NCI-H510A treated with DMSO at 0.1 percent for 48 hours (cell line): Measurements from ENCODE around the gene ACSM2B.
"Not testable (repeated sequence)": the region's sequence is repeated elsewhere in the genome, so short reads cannot be mapped to it uniquely, and the experiment has no call there.

Experiments
- DNase-seq: peaks from one replicate; lab custom pipeline; 2025; lab: John Stamatoyannopoulos, UW

Gene ACSM2B

DNA sequence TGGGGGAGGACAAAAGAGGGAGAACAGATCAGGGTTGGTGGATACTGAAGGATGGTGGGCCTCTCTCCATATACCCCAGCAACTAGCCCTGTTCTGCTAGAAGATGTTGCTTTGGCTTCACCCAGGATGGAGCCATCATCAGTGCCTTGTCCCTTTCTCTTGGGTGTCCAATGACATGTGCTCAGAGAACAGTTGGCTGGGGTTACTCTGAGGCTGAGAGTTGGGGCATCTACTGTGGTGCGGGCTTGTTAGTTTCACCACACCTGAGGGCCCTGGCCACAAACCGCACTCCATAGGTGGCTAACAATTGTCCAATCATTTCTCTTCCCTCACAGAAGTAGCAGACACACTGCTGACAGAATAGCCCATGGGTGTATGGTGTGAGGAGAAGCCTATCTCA, 18.9 kb upstream of the ACSM2B start:
- not testable (repeated sequence) for DNase-seq

DNA sequence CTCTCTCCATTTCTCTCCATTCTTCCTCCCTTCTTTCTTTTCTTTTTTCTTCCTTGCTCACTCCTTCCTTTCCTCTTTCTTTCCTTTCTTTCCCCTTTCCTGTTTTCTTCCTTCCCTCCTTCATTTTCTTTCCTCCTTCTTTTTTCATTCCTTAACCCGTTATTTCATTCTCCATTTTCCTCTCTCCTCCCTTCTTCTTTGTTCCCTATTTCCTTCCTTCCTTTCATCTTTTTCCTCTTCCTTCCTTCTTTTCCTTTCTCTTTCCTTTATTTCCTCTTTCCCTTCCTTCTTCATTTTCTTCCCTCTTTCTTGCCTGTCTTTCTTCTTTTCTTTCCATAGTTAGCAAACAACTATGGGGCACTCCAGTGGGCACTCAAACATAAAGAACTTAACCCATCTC, 16.6 kb upstream of the ACSM2B start:
- DNase-seq: not testable (repeated sequence)

DNA sequence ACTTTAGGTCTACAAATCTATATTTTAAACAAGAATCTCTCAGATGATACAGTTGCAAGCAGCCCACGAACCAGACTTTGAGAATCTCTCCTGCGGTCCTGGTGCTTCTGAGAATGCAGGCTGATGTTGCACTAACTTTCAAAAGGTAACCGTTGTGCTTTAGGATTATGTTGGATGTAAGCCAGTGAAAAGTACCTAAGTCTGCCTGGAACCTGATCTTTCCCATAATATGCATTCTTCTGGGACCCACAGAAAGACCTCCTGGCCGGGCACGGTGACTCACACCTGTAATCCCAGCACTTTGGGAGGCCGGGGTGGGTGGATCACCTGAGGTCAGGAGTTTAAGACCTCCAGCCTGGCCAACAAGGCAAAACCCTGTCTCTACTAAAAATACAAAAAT, 13.3 kb upstream of the ACSM2B start:
- not testable (repeated sequence) for DNase-seq

DNA sequence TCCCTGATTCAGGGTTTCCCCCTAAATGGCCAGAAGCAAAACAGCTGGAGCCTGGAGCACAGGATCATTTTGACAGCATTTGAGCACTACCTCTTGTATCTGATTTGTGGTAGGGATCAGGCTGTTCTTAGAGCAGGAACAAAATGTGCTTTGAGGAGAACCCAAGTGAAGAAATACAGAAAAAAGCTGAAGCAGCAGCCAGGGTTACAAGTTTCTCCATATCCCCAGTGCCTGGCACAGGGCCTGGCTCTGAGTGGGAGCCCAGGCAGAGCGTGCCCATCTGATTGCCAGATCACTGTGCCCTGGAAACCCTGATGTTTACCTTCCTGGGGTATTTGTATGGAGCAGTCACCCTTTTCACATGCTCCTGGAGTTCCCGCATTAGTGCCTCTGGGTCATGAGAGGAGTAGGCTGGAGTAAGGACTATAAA, 11.5 kb upstream of the ACSM2B start:
- DNase-seq: not testable (repeated sequence)

DNA sequence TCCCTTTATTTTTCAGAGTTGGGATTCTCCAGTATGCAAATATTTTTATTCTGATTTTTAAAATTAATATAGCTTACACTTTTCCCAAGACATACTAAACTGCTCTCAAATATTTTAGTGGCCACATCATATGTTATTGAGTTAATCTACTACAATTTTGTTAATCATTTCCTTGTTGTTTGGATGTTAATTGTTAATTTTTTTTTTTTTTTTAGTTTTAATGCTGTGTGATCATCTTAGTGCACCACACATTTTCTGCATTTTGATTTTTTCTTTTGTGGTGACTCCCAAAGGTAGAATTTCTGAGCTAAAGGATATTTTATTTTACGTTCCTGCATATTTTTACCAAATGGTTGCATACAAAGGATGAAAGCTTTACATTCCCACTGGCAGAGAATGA, 10.5 kb upstream of the ACSM2B start:
- not testable (repeated sequence) for DNase-seq

DNA sequence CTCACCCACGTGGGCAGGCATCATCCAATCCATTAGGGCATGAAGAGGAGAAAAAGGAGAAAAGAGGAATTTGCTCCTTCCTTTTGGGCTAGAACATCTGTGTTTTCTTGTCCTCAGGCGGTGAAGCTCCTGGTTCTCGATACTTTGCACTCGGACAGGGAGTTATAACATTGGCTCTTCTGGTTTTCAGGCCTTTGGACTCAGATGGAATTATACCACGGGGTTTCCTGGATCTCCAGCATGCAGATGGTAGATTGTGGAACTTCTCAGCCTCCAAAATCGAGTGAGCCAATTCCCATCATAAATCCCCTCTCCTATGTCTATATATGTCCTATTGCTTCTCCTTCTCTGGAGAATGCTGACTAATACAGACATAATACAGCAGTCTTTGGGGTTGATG, 9.9 kb upstream of the ACSM2B start:
- DNase-seq: not testable (repeated sequence)

DNA sequence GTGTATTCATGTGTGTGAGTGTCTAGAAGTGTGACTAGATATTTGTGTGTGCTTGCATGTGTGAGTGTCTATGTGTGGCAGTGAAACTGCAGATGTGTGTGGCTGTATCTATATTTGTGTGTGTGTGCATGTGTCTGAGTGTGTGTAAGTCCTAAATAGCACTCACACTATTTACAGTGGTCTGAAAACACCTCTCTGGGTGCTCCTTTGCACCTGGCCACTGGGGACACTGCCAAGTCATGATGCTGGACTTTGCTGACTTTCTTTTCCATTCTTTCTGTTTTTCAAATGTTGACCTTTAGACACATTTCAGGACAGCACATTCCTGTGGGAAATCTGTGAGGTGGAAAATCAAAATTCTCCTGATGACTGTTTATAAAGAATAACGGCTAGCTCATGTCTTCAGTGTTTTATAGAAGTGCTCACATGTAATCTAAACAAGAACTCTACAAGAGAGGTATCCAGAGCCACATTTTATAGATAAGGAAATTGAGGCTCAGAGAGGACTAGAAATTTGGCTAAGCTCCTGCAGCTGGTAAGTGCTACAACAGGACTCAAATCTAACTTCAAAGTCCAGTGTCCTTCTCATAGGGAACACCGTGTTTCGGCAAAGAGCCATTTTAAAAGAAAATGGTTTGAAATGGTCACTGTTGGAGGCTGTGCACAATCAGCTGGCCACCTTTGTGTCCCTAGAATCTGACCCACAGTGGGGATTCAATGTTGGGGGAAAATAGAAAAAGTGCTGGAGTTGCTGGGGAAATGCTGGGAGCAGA, 4.5 kb upstream of the ACSM2B start:
- DNase-seq: not testable (repeated sequence)

DNA sequence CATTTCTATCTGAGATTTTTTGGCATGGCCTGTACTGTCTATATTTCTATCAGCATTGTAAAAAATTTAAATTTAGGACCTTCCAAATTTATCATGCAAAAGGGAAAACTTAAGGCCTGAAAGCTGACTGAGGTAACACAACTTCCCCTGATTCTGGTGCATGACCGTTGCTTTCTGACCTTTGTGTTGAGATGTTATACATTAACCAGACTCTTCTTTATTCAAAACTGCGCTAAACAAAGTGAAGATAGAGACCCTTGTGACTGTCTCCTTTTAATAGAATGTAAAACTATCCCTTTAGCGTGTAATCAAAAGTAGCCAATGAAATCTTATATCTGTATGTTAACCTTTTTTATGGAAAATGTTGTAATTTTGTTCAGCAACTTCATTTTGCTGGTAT, 1.9 kb upstream of the ACSM2B start:
- not testable (repeated sequence) for DNase-seq

DNA sequence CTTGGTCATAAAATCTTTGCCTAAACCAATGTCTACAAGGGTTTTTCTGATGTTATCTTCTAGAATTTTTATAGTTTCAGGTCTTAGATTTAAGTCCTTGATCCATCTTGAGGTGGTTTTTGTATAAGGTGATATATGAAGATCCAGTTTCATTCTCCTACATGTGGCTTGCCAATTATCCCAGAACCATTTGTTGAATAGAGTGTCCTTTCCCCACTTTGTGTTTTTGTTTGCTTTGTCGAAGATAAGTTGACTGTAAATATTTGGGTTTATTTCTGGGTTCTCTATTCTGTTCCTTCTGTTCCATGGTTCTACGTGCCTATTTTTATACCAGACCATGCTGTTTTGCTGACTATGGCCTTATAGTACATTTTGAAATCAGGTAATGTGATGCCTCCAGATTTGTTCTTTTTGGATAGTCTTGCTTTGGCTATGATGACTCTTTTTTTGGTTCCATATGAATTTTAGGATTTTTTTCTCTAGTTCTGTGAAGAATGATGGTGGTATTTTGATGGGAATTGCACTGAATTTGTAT, 7.0 kb downstream of the ACSM2B start:
- peak; percentile 30 for DNase-seq

DNA sequence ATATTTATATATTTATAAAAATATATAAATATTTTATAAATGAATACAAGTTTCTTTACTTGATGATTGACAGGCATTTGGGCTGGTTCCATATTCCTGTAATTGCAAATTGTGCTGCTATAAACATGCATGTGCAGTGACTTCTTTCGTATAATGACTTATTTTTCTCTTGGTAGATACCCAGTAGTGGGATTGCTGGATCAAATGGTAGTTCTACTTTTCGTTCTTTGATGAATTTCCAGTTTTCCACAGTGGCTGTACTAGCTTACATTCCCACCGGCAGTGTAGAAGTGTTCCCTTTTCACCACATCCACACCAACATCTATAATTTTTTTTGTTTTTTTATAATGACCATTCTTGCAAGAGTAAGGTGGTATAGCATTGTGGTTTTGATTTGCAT, 7.8 kb downstream of the ACSM2B start:
- no peak for DNase-seq

DNA sequence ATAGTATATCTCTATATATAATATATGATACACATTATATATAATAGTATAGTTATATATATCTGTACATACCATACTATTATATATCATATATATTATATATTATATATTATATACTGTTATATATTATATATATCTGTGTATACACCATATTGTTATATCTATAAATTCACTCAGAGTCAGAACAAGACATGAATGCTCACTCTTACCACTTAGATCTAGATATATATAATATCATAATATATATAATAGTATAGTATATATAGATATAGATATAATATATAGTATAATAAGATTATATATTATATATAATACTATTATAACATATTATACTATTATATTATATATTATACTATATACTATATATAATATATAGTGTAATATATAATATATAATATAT, 9.3 kb downstream of the ACSM2B start:
- DNase-seq: no peak

DNA sequence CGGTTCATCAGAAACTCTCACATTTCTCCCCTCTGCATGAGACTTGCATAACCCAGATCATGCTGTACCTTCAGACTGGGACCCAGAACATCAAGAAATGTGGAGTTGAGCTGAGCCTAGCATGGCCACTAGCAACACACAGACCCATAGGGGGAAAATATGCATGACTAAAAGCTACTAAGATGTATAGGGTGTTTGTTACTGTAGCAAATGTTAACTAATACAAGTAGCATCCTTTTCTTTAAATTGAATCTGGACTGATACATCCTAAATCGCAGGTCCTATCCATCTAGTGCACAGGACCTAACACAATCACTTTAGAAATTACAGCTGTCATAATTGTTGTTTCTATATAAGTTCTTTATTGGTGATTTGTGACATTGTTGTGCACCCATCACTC, 10.8 kb downstream of the ACSM2B start:
- not testable (repeated sequence) for DNase-seq

DNA sequence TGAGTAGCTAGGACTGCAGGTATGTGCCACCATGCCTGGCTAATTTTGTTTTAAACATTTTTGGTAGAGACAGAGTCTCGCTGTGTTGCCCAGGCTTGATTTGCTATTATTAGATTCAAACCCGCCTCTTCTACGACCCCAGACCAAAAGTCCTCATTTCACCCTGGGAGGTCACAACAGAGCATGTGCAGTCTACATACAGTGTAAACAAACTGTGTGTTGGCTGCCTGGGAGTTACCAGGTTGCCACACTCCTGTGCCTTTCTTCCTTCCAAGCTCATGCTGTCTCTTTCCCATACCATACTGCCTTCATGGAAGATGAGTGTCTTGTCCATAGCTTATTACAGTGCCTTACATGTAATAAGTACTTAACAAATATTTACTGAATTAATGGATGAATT, 11.9 kb downstream of the ACSM2B start:
- DNase-seq: not testable (repeated sequence)

DNA sequence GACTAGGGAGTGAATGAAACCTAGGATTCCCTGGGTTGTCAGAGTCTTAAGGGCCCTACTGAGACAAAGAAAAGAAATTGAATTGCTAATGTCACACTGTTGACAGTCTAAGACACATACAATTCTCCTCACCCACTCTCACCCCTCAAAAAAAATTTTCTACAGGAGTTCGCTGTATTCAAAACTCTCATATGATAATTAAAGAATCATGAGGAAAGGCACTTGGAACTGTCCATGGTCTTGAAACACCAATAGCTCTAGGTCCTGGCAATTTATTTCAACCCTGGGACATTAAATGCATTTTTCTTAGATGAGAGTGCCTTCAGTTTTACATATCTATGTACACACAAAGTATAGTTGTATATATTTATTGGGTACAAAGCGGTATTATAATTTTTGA, 20.5 kb downstream of the ACSM2B start:
- DNase-seq: not testable (repeated sequence)

DNA sequence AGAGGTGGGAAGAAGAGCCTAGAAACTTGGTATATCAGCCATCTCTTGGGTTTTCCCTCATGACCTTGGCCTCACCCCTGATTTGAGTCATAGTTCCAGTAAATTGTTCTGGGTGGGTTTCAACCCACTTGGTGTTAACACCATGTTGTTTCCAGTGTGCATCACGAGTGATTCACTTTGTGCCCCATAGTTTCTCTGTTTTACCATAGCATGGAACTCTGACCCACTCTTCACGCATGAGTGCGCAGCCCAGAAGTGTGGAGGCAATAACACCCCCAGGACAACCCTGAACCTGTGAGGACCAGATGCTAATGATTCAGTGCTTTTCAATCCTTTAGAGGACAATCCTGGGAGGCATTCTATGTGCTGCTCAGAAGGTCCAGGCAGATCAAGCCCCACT, 21.5 kb downstream of the ACSM2B start:
- not testable (repeated sequence) for DNase-seq

DNA sequence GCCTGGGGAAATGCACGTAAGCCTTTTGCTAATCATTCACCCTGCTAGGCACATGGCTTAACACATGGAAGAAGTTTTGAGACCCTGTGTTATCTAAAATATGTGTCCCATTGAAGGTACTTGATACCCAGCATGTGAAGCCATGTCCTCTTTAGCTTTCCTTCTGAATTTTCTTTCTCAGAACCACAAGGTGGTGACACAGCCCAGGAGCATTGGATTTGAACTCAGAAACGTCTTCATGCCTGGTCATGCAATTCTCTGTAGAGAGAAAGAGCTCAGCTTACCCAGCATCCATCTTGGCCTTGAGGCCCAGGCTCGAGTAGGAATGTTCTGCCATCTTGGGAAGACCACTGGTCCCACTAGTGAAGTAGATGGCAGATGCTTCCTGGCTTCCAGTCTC, 22.7 kb downstream of the ACSM2B start:
- not testable (repeated sequence) for DNase-seq

DNA sequence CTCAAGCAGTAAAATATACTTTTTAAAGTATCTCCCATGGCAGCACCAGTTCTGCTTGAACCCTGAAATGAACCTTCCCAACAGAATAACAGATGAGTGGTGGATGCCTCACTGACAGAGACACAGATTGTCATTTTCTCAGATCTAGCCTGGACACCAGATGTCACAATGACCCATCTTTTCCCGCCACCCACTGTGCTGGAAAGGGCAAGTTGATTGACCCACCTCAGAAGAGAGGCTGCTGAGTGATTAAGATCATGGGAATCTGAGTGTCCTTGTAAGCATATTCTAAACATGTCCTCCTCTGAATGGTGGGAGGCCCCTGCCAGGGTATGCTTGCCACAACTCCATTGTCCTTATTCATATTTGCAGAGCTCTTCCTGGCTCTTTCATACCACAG, 29.2 kb downstream of the ACSM2B start:
- DNase-seq: not testable (repeated sequence)

DNA sequence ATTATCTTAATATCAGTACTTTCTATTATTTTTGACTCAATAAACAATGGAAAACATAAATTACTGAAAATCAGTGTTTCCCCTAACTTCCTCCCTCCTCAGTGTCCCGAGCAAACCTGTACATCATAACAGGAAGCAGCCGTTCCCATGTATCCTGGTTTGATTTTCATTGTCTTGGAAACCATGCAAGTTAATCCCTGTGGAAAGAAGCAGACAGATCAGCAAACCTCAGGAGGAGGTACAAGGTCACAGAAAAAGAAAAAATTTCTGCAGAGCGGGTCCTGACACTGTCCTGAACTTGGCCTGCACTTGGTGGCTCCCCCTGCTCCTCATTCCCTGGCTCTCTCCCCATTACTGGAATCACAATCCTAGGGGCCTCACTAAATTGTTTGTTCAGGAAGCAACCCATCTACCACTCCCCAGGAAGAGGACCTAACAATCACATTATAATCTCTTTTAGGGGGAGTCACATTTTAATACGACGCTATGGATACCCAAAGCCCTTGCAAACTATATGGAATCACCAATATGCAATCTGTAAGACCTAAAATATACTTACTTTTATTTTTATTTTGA, 29.8 kb downstream of the ACSM2B start:
- DNase-seq: not testable (repeated sequence)

DNA sequence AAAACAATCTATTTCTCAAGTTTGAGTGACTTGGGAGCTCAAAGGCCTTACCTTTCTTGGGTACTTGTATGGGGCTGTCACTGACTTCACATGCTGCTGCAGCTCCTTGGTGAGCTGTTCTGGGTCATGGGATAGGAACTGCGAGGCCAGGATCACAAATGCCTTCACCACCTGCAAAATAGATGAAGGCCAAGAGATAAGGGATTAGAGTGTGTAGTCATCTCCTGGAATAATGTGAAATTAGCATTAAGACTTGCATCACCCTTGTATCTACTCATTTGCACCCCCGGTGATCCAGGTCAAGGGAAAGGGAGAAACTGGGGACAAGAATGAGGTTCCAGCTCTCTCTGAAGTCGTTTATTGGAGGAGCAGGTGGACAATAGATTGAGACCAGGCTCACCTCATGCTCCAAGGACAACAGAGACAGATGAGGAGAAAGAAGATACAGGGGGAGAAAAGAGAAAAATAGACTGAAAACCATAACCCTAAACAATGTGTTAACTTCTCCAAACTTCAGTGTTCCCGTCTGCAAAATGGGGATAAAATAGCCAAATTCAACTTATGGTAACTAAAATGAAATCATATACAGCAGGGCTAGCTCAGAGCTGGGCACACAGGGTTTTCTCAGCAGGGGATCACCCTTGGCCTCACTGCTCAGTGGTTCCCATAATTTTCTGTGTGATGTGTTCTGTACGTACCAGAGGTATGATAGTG, 35.4 kb downstream of the ACSM2B start:
- not testable (repeated sequence) for DNase-seq

DNA sequence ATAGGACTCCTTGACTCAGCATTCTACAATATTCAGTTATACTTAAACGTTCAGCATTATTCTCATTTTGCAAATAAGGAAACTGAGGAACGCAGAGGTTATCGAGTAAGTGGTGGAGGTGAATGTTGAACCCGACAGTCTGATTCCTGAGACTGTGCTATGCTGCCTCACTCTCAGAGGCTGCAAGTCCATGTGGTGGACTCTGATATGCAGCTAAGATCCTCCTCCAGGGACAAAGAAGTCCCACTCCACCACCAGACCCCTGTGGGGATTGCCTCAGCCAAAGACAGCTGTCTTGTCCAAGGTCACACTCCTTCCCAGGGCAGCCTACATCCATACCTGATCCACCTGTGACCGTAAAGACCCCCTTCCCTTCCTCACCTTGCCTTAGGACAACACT, 37.5 kb downstream of the ACSM2B start:
- no peak for DNase-seq

DNA sequence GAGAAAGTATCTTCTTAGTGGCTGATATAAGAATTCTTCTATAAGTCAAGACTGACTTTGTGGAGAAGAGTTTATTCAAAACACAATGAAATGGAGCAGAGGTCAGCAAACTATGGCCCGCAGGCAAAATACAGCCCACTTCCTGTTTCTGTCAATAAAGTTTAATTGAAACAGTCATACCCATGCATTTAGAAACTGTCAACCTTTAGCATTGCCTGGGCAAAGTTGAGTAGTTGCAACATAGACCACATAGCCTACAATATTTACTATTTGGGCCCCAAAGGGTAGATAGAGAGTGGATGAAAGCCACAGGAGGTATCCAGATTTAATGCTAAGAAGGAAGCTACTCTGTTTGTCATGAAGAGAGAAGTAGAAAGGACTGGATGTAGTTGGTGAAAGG, 38.0 kb downstream of the ACSM2B start:
- no peak for DNase-seq

DNA sequence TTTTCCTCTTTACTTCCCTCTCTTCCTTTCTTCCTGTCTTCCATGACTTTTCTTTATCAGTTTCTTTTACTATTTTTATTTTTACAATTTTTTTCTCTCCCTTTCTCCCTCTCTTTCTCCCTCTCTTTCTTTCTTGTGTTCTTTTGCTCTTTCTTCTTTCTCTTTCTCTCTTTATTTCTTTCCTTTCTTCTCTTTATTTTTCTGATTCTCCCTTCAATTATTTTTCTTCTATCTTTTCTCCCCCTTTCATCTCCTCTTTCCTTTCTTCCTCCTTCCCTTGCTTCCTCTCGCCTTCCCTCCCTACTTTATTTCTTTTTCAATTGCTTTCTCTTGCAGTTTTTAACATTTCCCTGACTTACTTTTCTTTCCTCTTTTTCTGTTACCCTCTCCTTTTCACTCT, 39.5 kb downstream of the ACSM2B start:
- DNase-seq: not testable (repeated sequence)

DNA sequence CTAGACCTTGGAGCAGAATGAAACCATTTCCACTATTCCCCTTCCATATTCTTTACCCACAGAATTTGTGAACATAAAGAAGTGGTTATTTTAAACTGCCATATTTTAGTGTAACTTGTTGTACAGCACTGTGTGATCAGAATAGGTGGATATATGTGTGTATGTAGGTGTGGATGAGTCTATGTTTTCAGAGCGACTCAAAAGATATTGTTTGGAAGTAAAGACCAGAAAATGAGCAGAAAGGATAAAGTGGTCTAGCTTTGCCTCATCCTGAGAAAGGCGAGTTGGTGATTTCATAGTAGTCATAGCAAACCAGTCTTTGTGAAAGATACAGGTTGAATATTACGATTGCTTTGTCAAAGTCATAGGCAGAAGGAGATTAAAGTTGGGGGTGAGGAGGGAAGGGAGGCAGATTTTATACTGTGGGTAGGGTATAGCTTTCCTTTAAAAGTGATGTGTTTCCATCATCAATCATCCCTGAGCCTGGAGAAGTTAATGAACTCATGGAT, 43.8 kb downstream of the ACSM2B start:
- DNase-seq: not testable (repeated sequence)
